ENCODE measurements around the gene SCARB2. TPM values are rescaled to one million over a fixed set of nuclear protein-coding genes. Genes with fewer than 3 reads are reported as not detected.

The SCARB2 gene
- total and polyA plus RNA-seq, 2 experiments from 2014 or later = 17.7 to 41.0 TPM

GRCh38 chr4:76251441-76252270 is 38.0 kb upstream of the SCARB2 start, which contains the start of gene FAM47E:
Gene FAM47E, plus strand, starts transcription at chr4:76251721. Its CDS starts 26 bp downstream, at chr4:76251747.
- peak within 1 kb of the TSS; percentile 86 for H3K4me3 Mint-ChIP-seq
- peaks cover 16% of the 10 kb centered on the region for H3K4me1 ChIP-seq (ENCODE audit: insufficient read depth)
- H3K27me3 Mint-ChIP-seq (ENCODE audit: insufficient read depth, low read depth, poor library complexity) = peaks cover 24% of the 10 kb centered on the region
- no peaks in the 10 kb centered on the region for H4K20me1 ChIP-seq (replicated peaks; ENCODE audit: insufficient read depth)
- H3K36me3 Mint-ChIP-seq (ENCODE audit: low read depth) = no peaks in the 10 kb centered on the region
- peaks cover 13% of the 10 kb centered on the region for H3K4me1 Mint-ChIP-seq
- peaks cover 35% of the 10 kb centered on the region for H3K27me3 ChIP-seq (ENCODE audit: insufficient read depth)
- no peaks in the 10 kb centered on the region for H3K79me2 ChIP-seq (replicated peaks; ENCODE audit: insufficient read depth)
- H3K9me2 ChIP-seq (ENCODE audit: insufficient read depth) = peaks cover 6% of the 10 kb centered on the region; the same call in 1 of the 2 replicates
- H3K36me3 ChIP-seq (ENCODE audit: insufficient read depth) = no peaks in the 10 kb centered on the region
- H3K4me3 ChIP-seq = peak within 1 kb of the TSS; percentile 54
- no peak for TF ChIP-seq NANOG (IDR thresholded peaks at IDR 0.05; ENCODE audit: borderline replicate concordance)
- TF ChIP-seq CREB1 (CRISPR knock-in tag; IDR thresholded peaks at IDR 0.05; ENCODE audit: low read depth) = no peak; the same call in 1 of the 2 replicates
- no peak for TF ChIP-seq STAT1 (IDR thresholded peaks at IDR 0.05; ENCODE audit: unreplicated experiment)
- TF ChIP-seq JUNB (IDR thresholded peaks at IDR 0.05; ENCODE audit: unreplicated experiment) = no peak
- TF ChIP-seq REST (IDR thresholded peaks at IDR 0.05; ENCODE audit: unreplicated experiment) = no peak
- no peak for TF ChIP-seq EZH2 (IDR thresholded peaks at IDR 0.05; ENCODE audit: low read depth, unreplicated experiment)
- TF ChIP-seq ETS1 (IDR thresholded peaks at IDR 0.05) = no peak
- peak; percentile 22 to 58; a peak in 3 of 4 replicates for TF ChIP-seq CTCF (conservative IDR thresholded peaks at IDR 0.05; ENCODE audit: low read depth in 2 of 2)
- H3K9me3 Mint-ChIP-seq = no peaks in the 10 kb centered on the region; the same call in 2 of the 3 replicates
- DNase-seq (ENCODE audit: low spot score) (peak; percentile 96), ATAC-seq (peak; percentile 97)
- H3F3A ChIP-seq (replicated peaks; ENCODE audit: low read depth) = 0 out of 2 replicates have a peak, but pooled peaks cover 3% of the 10 kb centered on the region
- no peak within 1 kb of the TSS for H3K27ac ChIP-seq (ENCODE audit: low read depth)
- H3K4me2 ChIP-seq = peak within 1 kb of the TSS; percentile 92
- no peak within 1 kb of the TSS for H3K27ac Mint-ChIP-seq
- H2AFZ ChIP-seq = peak within 1 kb of the TSS; percentile 79
